GM21360 (cell line): Measurements from ENCODE around the gene NUSAP1.
"Not testable (repeated sequence)": the region's sequence is repeated elsewhere in the genome, so short reads cannot be mapped to it uniquely, and the experiment has no call there.

ENCODE experiments used
- ATAC-seq: cut with Tn5 transposase; IDR thresholded peaks from one replicate; pipeline ENCODE4 v1.9.1; 2021; ENCODE audit warnings: mild to moderate bottlenecking, moderate library complexity; ENCODE audit not compliant: unreplicated experiment

The NUSAP1 gene

GRCh38 chr15:41411031-41411430, 78.3 kb downstream of the NUSAP1 start:
- ATAC-seq, result no peak

GRCh38 chr15:41411441-41411840, 78.8 kb downstream of the NUSAP1 start:
- no peak for ATAC-seq

- peak; percentile 8 for ATAC-seq
Observed at GRCh38 chr15:41416128-41416741, 83.6 kb downstream of the NUSAP1 start.

GRCh38 chr15:41416742-41417417, 84.2 kb downstream of the NUSAP1 start, which contains the start of gene RTF1:
Gene RTF1 (plus strand): TSS chr15:41417095. CDS start chr15:41417116, 21 bp downstream.
- ATAC-seq, result peak; percentile 69

GRCh38 chr15:41417418-41418195, 84.9 kb downstream of the NUSAP1 start:
- ATAC-seq, result peak; percentile 42

GRCh38 chr15:41423979-41424659, 91.4 kb downstream of the NUSAP1 start:
- peak; percentile 63 for ATAC-seq

- ATAC-seq, result no peak
Observed at GRCh38 chr15:41424809-41425208, 92.1 kb downstream of the NUSAP1 start.

GRCh38 chr15:41425907-41426306, 93.2 kb downstream of the NUSAP1 start:
- not testable (repeated sequence) for ATAC-seq

GRCh38 chr15:41429003-41429890, 96.6 kb downstream of the NUSAP1 start:
- ATAC-seq, result peak; percentile 59
